SK-N-SH treated with all-trans-retinoic acid at 6 μM for 48 hours (cell line): ENCODE data around the gene TEX26.
"Not testable (repeated sequence)": the region's sequence is repeated elsewhere in the genome, so short reads cannot be mapped to it uniquely, and the experiment has no call there.

Experiments used
- ATAC-seq: fragments of 200-7000 bp; cut with Tn5 transposase; 3 replicates; pipeline ENCODE4 v1.9.1; 2020; ENCODE audit warnings: mild to moderate bottlenecking, moderate library complexity
- ARNTL ChIP-seq: fragments of 450-650 bp; formaldehyde crosslinking; IDR thresholded peaks from 2 replicates; pipeline ENCODE4 v1.5.0; 2020; ENCODE audit warnings: low read depth, mild to moderate bottlenecking, moderate library complexity, borderline replicate concordance
- BACH2 ChIP-seq: fragments of 250-450 bp; sonication (Bioruptor Pico); IDR thresholded peaks from 2 replicates; pipeline ENCODE4 v1.9.0; 2021; ENCODE audit warnings: mild to moderate bottlenecking, borderline replicate concordance
- CSDC2 ChIP-seq: fragments of 250-450 bp; sonication (Bioruptor Pico); IDR thresholded peaks from 2 replicates; pipeline ENCODE4 v1.5.0; 2020; ENCODE audit warnings: mild to moderate bottlenecking, moderate library complexity
- CSRNP3 ChIP-seq: fragments of 250-450 bp; sonication (Bioruptor Pico); IDR thresholded peaks from 2 replicates; pipeline ENCODE4 v1.5.1; 2021; ENCODE audit warnings: mild to moderate bottlenecking, moderate library complexity
- ESRRG ChIP-seq: fragments of 250-450 bp; sonication (Bioruptor Pico); IDR thresholded peaks from 2 replicates; pipeline ENCODE4 v1.6.1; 2021; ENCODE audit warnings: mild to moderate bottlenecking
- GLIS3 ChIP-seq: fragments of 250-450 bp; sonication (Bioruptor Pico); IDR thresholded peaks from 2 replicates; pipeline ENCODE4 v1.5.0; 2020; ENCODE audit warnings: mild to moderate bottlenecking, moderate library complexity
- ISL1 ChIP-seq: fragments of 250-450 bp; sonication (Bioruptor Pico); IDR thresholded peaks from 2 replicates; pipeline ENCODE4 v2.1.2; 2022; ENCODE audit warnings: mild to moderate bottlenecking, moderate library complexity
- OSR1 ChIP-seq: fragments of 250-450 bp; sonication (Bioruptor Pico); IDR thresholded peaks from 2 replicates; pipeline ENCODE4 v1.8.0; 2022; ENCODE audit warnings: moderate library complexity, mild to moderate bottlenecking, inconsistent platforms
- PATZ1 ChIP-seq: fragments of 250-450 bp; sonication (Bioruptor Pico); IDR thresholded peaks from 2 replicates; pipeline ENCODE4 v1.8.0; 2020; ENCODE audit warnings: mild to moderate bottlenecking, moderate library complexity, borderline replicate concordance
- PPARA ChIP-seq: fragments of 250-450 bp; sonication (Bioruptor Pico); IDR thresholded peaks from 2 replicates; pipeline ENCODE4 v1.5.0; 2020; ENCODE audit warnings: mild to moderate bottlenecking, borderline replicate concordance
- RARB ChIP-seq: fragments of 250-450 bp; sonication (Bioruptor Pico); IDR thresholded peaks from 2 replicates; pipeline ENCODE4 v1.8.0; 2021; ENCODE audit warnings: mild to moderate bottlenecking, moderate library complexity
- SNAI2 ChIP-seq: fragments of 250-450 bp; sonication (Bioruptor Pico); IDR thresholded peaks from 2 replicates; pipeline ENCODE4 v1.5.0; 2020; ENCODE audit warnings: mild to moderate bottlenecking, moderate library complexity
- TCF4 ChIP-seq: fragments of 250-450 bp; sonication (Bioruptor Pico); IDR thresholded peaks from 2 replicates; pipeline ENCODE4 v1.8.0; 2021; ENCODE audit warnings: mild to moderate bottlenecking, moderate library complexity, borderline replicate concordance
- TOX ChIP-seq: fragments of 250-450 bp; sonication (Bioruptor Pico); IDR thresholded peaks from 2 replicates; pipeline ENCODE4 v1.8.0; 2021; ENCODE audit warnings: mild to moderate bottlenecking, moderate library complexity, borderline replicate concordance
- ZC3H10 ChIP-seq: fragments of 250-450 bp; sonication (Bioruptor Pico); IDR thresholded peaks from 2 replicates; pipeline ENCODE4 v1.5.1; 2021; ENCODE audit warnings: mild to moderate bottlenecking, moderate library complexity
- ZFP3 ChIP-seq: fragments of 250-450 bp; sonication (Bioruptor Pico); IDR thresholded peaks from 2 replicates; pipeline ENCODE4 v1.5.0; 2020; ENCODE audit warnings: mild to moderate bottlenecking, moderate library complexity
- ZFP30 ChIP-seq: fragments of 450-650 bp; formaldehyde crosslinking; IDR thresholded peaks from 2 replicates; pipeline ENCODE4 v1.5.0; 2022; ENCODE audit warnings: mild to moderate bottlenecking, moderate library complexity
- ZNF70 ChIP-seq: fragments of 450-650 bp; formaldehyde crosslinking; IDR thresholded peaks from 2 replicates; pipeline ENCODE4 v1.5.0; 2020; ENCODE audit warnings: mild to moderate bottlenecking, moderate library complexity
- ZNF8 ChIP-seq: fragments of 450-650 bp; formaldehyde crosslinking; IDR thresholded peaks from 2 replicates; pipeline ENCODE4 v1.5.0; 2020; ENCODE audit warnings: mild to moderate bottlenecking, moderate library complexity
- TF ChIP-seq, protein P1 (sequence below): fragments of 250-450 bp; sonication (Bioruptor Pico); IDR thresholded peaks from 2 replicates; pipeline ENCODE4 v1.8.0; 2021; ENCODE audit warnings: low read depth, mild to moderate bottlenecking, moderate library complexity, borderline replicate concordance

The TEX26 gene

DNA sequence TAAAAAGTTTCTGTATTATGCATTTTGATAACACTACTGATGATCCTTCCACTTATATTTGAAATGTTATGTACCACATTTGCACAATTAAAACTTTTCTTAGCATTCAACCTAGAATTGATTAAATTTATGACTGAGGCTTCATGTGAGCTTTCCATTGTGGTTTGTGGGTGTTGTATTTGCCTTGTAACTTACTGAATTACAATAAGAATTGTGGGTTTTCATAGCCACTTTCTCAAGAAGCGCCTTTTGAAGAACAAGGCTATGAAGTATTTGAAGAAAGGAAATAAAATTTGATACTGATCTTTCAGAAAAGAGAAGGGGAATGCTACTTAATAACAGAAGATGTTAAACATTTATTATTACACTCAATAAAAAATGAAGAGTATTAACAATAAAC is 7.0 kb upstream of the TEX26 start:
- no peak for ATAC-seq
- TF ChIP-seq BACH2 (CRISPR knock-in tag): no peak
- TF ChIP-seq ZNF70: no peak
- no peak for TF ChIP-seq OSR1 (CRISPR knock-in tag)
- TF ChIP-seq ARNTL (CRISPR knock-in tag): no peak
- no peak for TF ChIP-seq ESRRG (CRISPR knock-in tag)
- TF ChIP-seq ZNF8: no peak
- no peak for TF ChIP-seq TCF4 (CRISPR knock-in tag)
- no peak for TF ChIP-seq GLIS3 (CRISPR knock-in tag)
- no peak for TF ChIP-seq PATZ1
- TF ChIP-seq, all 23 proteins: peak for 0

DNA sequence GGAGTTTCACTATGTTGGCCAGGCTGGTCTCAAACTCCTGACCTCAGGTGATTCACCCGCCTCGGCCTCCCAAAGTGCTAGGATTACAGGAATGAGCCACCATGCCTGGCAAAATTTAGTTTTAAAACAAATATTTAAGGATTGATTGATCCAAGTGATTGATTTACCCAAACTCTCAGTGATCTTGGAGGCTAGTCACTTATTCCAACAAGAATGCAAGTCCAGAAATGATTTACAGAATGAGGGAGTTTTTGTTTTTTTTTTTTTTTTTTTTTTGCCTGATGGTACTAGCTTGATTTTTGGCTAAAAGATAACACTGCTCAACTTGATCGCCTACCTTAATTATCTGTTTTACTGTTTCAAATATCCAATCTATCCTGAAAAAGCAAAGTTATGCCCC is 5.7 kb upstream of the TEX26 start:
- ATAC-seq: no peak
- TF ChIP-seq SNAI2 (CRISPR knock-in tag) (no peak), PATZ1 (no peak), ZNF70 (no peak)
- TF ChIP-seq, all 23 proteins: peak for 0

GRCh38 chr13:30927188-30927587 is 5.3 kb upstream of the TEX26 start:
- TF ChIP-seq ISL1 (CRISPR knock-in tag): peak; percentile 33; the same call in 1 of the 2 replicates
- TF ChIP-seq, all 23 proteins: peak for 1; not testable (repeated sequence) for 22
- not testable (repeated sequence) for ATAC-seq

DNA sequence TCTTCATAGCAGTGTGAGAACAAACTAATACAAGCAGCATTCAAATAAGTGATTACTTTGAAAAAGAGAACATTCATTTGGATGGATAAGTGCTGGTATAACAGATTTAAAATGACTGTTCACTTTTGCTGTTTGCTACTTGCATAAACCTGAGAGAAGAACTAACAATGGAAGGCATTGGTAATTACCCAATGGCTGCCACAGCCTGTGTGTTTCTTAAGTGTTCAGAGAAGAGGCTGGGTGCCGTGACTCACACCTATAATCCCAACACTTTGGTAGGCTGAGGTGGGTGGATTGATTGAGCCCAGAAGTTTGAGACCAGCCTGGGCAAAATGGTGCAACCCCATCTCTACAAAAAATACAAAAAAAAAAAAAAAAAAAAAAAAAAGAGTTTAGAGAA is 4.9 kb upstream of the TEX26 start:
- TF ChIP-seq GLIS3 (CRISPR knock-in tag) (no peak), ZFP3 (CRISPR knock-in tag) (no peak), RARB (no peak), ZNF8 (no peak), ZFP30 (CRISPR knock-in tag) (no peak), CSRNP3 (CRISPR knock-in tag) (no peak)
- no peak for ATAC-seq

- ATAC-seq: no peak
- TF ChIP-seq SNAI2 (CRISPR knock-in tag) (no peak), ZC3H10 (CRISPR knock-in tag) (no peak), ZNF70 (no peak), CSDC2 (no peak), ESRRG (CRISPR knock-in tag) (no peak), PATZ1 (no peak), BACH2 (CRISPR knock-in tag) (no peak), GLIS3 (CRISPR knock-in tag) (no peak), OSR1 (CRISPR knock-in tag) (no peak), TCF4 (CRISPR knock-in tag) (no peak), ZNF8 (no peak), RARB (no peak), ARNTL (CRISPR knock-in tag) (no peak), PPARA (no peak), TOX (CRISPR knock-in tag) (no peak)
- TF ChIP-seq, protein P1, sequence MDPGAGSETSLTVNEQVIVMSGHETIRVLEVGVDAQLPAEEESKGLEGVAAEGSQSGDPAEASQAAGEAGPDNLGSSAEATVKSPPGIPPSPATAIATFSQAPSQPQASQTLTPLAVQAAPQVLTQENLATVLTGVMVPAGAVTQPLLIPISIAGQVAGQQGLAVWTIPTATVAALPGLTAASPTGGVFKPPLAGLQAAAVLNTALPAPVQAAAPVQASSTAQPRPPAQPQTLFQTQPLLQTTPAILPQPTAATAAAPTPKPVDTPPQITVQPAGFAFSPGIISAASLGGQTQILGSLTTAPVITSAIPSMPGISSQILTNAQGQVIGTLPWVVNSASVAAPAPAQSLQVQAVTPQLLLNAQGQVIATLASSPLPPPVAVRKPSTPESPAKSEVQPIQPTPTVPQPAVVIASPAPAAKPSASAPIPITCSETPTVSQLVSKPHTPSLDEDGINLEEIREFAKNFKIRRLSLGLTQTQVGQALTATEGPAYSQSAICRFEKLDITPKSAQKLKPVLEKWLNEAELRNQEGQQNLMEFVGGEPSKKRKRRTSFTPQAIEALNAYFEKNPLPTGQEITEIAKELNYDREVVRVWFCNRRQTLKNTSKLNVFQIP: no peak
Observed at GRCh38 chr13:30928978-30929377, 3.5 kb upstream of the TEX26 start.
